ENCODE measurements around the gene ITGA5.

Gene ITGA5

GRCh38 chr12:54381136-54381535 lies 37.9 kb downstream of the ITGA5 start:
- no peak for TF ChIP-seq CTCF (IDR thresholded peaks at IDR 0.05; ENCODE audit: low read depth, low read length)
- no peak overlapping the region for H3K4me3 ChIP-seq (ENCODE audit: low read depth, low read length)
- in situ Hi-C loops (cut with HindIII; ENCODE audit: low sequenced_read_pairs), result no loop called here
- no peak for DNase-seq (ENCODE audit: low read depth, low spot score)

- in situ Hi-C loops (cut with HindIII; ENCODE audit: low sequenced_read_pairs), result no loop called here
- peak; percentile 84 for DNase-seq (ENCODE audit: low read depth, low spot score)
- peak overlapping the region; percentile 48 for H3K4me3 ChIP-seq (ENCODE audit: low read depth, low read length)
- TF ChIP-seq CTCF (IDR thresholded peaks at IDR 0.05; ENCODE audit: low read depth, low read length), result peak; percentile 100
Observed at GRCh38 chr12:54379398-54380201, 39.5 kb downstream of the ITGA5 start.

DNA sequence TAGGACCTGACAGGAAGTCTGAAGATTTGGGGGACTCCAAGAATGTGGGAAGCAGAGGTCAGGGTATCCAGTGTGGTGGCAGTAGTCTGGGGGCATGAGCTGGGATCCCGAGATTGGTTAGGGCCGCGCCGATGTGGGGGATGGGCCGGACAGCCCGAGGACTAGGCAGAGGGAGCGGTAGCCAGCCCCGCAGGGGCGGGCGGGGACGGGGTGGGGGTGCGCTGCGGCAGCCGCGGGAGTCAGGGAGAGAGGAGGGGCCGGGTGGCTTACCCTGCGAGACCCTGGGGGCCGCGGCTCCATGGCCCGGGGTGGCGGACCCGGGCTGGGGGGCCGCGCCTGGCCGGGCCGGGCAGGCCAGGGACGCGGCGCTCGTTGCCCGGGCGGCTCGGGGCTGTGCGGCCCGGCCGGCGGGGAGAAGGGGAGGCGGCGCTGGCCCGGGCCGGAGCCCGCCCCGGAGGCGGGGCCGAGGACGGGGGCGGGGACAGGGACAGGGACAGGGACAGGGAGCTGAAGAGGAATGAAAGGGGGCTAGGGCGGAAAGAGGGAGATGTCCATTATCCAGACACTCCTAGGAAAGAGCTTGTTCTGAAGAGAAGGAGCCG lies 40.2 kb downstream of the ITGA5 start:
- no peak for TF ChIP-seq CTCF (IDR thresholded peaks at IDR 0.05; ENCODE audit: low read depth, low read length)
- peak overlapping the region; percentile 48 for H3K4me3 ChIP-seq (ENCODE audit: low read depth, low read length)
- in situ Hi-C loops (cut with HindIII; ENCODE audit: low sequenced_read_pairs), result no loop called here
- no peak for DNase-seq (ENCODE audit: low read depth, low spot score)

GRCh38 chr12:54377797-54378515 lies 41.1 kb downstream of the ITGA5 start:
- no peak overlapping the region for H3K4me3 ChIP-seq (ENCODE audit: low read depth, low read length)
- no peak for DNase-seq (ENCODE audit: low read depth, low spot score)
- in situ Hi-C loops (cut with HindIII; ENCODE audit: low sequenced_read_pairs), result no loop called here

GRCh38 chr12:54377007-54377406 lies 42.1 kb downstream of the ITGA5 start:
- in situ Hi-C loops (cut with HindIII; ENCODE audit: low sequenced_read_pairs), result no loop called here
- DNase-seq (ENCODE audit: low read depth, low spot score), result no peak
- no peak for TF ChIP-seq CTCF (IDR thresholded peaks at IDR 0.05; ENCODE audit: low read depth, low read length)
- H3K4me3 ChIP-seq (ENCODE audit: low read depth, low read length), result no peak overlapping the region

More at GRCh38 chr12:54377797-54378515, 41.1 kb downstream of the ITGA5 start:
- no peak for TF ChIP-seq CTCF (IDR thresholded peaks at IDR 0.05; ENCODE audit: low read depth, low read length)

- TF ChIP-seq CTCF (IDR thresholded peaks at IDR 0.05; ENCODE audit: low read depth, low read length), result no peak
- in situ Hi-C loops (cut with HindIII; ENCODE audit: low sequenced_read_pairs), result no loop called here
- no peak overlapping the region for H3K4me3 ChIP-seq (ENCODE audit: low read depth, low read length)
- DNase-seq (ENCODE audit: low read depth, low spot score), result no peak
Observed at GRCh38 chr12:54376596-54376995, 42.5 kb downstream of the ITGA5 start.
